GM12878 (cell line): ENCODE data around the gene DCTN2. TPM values are rescaled to one million over a fixed set of nuclear protein-coding genes. Genes with fewer than 3 reads are reported as not detected.

Source experiments
- BCL11A ChIP-seq: IDR thresholded peaks from 2 replicates; pipeline ENCODE4 v1.6.1; 2011; ENCODE audit warnings: low read depth, low read length
- BMI1 ChIP-seq: fragments of 450-650 bp; IDR thresholded peaks from 2 replicates; pipeline ENCODE4 v1.6.1; 2016; ENCODE audit warnings: mild to moderate bottlenecking, moderate library complexity, borderline replicate concordance
- CEBPZ ChIP-seq: fragments of 150-350 bp; IDR thresholded peaks from 2 replicates; pipeline ENCODE4 v1.6.1; 2016; ENCODE audit warnings: low read depth, low read length
- ESRRA ChIP-seq: IDR thresholded peaks from 2 replicates; pipeline ENCODE4 v1.6.1; 2012; ENCODE audit warnings: mild to moderate bottlenecking, low read length, improper control_type of control experiment
- HDAC6 ChIP-seq: fragments of 200-600 bp; sonication (generic); IDR thresholded peaks from one replicate; pipeline ENCODE4 v1.8.0; 2017; ENCODE audit warnings: antibody characterized with exemption; ENCODE audit not compliant: unreplicated experiment
- IRF3 ChIP-seq: fragments of 450-650 bp; IDR thresholded peaks from 2 replicates; pipeline ENCODE4 v1.6.1; 2014; ENCODE audit warnings: mild to moderate bottlenecking
- JUND ChIP-seq: IDR thresholded peaks from 2 replicates; pipeline ENCODE4 v1.6.1; 2012; ENCODE audit warnings: low read depth, mild to moderate bottlenecking, low read length, improper control_type of control experiment, moderate library complexity
- MEF2B ChIP-seq: fragments of 450-650 bp; IDR thresholded peaks from 2 replicates; pipeline ENCODE4 v1.6.1; 2018; ENCODE audit warnings: mild to moderate bottlenecking, moderate library complexity; ENCODE audit not compliant: partially characterized antibody, poor library complexity, severe bottlenecking
- MYC ChIP-seq: IDR thresholded peaks from 2 replicates; pipeline ENCODE4 v1.6.1; 2011; ENCODE audit warnings: mild to moderate bottlenecking, low read length, moderate library complexity, inconsistent platforms; ENCODE audit not compliant: insufficient read depth, insufficient replicate concordance, insufficient read length, severe bottlenecking
- POLR2A ChIP-seq: IDR thresholded peaks from 2 replicates; pipeline ENCODE4 v1.6.1; 2011; ENCODE audit warnings: low read depth, mild to moderate bottlenecking, low read length
- RCOR1 ChIP-seq: conservative IDR thresholded peaks from 2 replicates; pipeline ENCODE4 v1.6.1; 2012; ENCODE audit warnings: low read depth, low read length, improper control_type of control experiment
- SMAD5 ChIP-seq: IDR thresholded peaks from 2 replicates; pipeline ENCODE4 v1.6.1; 2016; ENCODE audit warnings: antibody characterized with exemption, low read depth
- SMARCA5 ChIP-seq: fragments of 450-650 bp; IDR thresholded peaks from 2 replicates; pipeline ENCODE4 v1.6.1; 2017; ENCODE audit warnings: mild to moderate bottlenecking
- SUPT20H ChIP-seq: IDR thresholded peaks from 2 replicates; pipeline ENCODE4 v1.6.1; 2011; ENCODE audit warnings: low read depth, mild to moderate bottlenecking, low read length, moderate library complexity, borderline replicate concordance; ENCODE audit not compliant: control insufficient read depth
- ZBED1 ChIP-seq: IDR thresholded peaks from 2 replicates; pipeline ENCODE4 v1.6.1; 2016; ENCODE audit warnings: borderline replicate concordance
- ZNF384 ChIP-seq: IDR thresholded peaks from 2 replicates; pipeline ENCODE4 v1.6.1; 2012; ENCODE audit warnings: low read depth, mild to moderate bottlenecking, low read length, improper control_type of control experiment, borderline replicate concordance
- polyA plus RNA-seq, 11 experiments: library from polyadenylated mRNA; depleted of rRNA in 4 of 11; unstranded in 6 of 11; stranded (reverse) in 5 of 11; fragments of >200 nt; fragmentation: Nextera tagmentation in 4 of 11; fragmentation: Illumina TruSeq in 1 of 11; extraction: Ambion mirVana in 4 of 11; extraction: Trizol in 1 of 11; gene quantifications; 1 replicate in 1 of 11; 2 replicates in 10 of 11; pipeline versions ENCODE4 v1.2.1 to v1.2.3, GENCODE V29; 2011 to 2016; ENCODE audit warnings: inconsistent platforms in 2 of 11, missing spikeins in 2 of 11, low read depth in 1 of 11
- total RNA-seq, 4 experiments: library from RNA; depleted of rRNA in 3 of 4; stranded (reverse); fragments of >200 nt in 3 of 4; fragmentation: Illumina TruSeq in 1 of 4; extraction: Trizol in 1 of 4; gene quantifications; 2 replicates each; pipeline versions ENCODE4 v1.2.1 to v1.2.3, GENCODE V29; 2013 to 2021
- TF ChIP-seq, protein P1 (sequence below): fragments of 450-650 bp; IDR thresholded peaks from 2 replicates; pipeline ENCODE4 v1.6.1; 2017; ENCODE audit warnings: mild to moderate bottlenecking, moderate library complexity

Gene DCTN2
- total and polyA plus RNA-seq, 10 of the 15 experiments (the other 5 are each of a cell fraction or from before 2014, with no cell fraction given) = 32.3 to 171 (median 100) TPM

DNA sequence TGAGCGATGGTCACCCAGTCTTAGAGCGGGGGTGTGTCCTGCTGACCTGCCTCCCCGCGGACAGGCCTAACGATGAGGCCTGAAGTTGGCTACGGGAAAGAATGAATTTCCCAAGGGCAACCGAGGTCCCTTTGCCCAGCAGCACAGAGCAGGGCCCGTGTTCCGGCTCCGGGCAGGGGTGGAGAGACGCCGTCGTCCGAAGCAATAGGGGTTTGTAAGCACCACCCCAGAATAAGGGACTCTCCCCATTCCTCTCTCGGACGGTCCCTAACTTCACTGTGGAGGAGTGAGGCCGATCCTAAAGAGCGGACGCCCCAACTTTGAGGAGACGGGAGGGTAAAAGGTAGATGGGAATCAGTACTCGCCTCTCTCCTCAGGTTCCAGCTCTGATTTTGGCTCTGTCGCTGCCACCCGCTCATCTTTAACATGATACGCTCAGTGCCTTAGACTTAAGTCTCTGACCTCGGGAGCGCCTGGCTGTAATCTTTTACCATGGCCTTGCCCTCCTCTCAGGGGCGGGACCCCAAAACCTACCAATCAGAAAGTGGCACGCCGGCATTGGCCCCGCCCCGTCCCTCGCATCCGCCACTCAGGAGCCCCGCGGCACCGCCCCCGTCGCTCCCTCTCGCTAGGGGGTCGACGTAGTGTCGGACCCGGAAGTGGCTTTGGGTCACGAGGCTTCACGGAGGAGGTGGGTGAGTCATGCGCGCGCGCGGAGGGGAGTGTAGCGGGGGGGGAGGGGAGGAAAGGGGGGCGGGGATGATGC, 26.8 kb downstream of the DCTN2 start, which contains the start of gene DDIT3 (continued):
- TF ChIP-seq CEBPZ = no peak
- peak; percentile 15; the same call in 1 of the 2 replicates for TF ChIP-seq ESRRA
- TF ChIP-seq, protein P1, sequence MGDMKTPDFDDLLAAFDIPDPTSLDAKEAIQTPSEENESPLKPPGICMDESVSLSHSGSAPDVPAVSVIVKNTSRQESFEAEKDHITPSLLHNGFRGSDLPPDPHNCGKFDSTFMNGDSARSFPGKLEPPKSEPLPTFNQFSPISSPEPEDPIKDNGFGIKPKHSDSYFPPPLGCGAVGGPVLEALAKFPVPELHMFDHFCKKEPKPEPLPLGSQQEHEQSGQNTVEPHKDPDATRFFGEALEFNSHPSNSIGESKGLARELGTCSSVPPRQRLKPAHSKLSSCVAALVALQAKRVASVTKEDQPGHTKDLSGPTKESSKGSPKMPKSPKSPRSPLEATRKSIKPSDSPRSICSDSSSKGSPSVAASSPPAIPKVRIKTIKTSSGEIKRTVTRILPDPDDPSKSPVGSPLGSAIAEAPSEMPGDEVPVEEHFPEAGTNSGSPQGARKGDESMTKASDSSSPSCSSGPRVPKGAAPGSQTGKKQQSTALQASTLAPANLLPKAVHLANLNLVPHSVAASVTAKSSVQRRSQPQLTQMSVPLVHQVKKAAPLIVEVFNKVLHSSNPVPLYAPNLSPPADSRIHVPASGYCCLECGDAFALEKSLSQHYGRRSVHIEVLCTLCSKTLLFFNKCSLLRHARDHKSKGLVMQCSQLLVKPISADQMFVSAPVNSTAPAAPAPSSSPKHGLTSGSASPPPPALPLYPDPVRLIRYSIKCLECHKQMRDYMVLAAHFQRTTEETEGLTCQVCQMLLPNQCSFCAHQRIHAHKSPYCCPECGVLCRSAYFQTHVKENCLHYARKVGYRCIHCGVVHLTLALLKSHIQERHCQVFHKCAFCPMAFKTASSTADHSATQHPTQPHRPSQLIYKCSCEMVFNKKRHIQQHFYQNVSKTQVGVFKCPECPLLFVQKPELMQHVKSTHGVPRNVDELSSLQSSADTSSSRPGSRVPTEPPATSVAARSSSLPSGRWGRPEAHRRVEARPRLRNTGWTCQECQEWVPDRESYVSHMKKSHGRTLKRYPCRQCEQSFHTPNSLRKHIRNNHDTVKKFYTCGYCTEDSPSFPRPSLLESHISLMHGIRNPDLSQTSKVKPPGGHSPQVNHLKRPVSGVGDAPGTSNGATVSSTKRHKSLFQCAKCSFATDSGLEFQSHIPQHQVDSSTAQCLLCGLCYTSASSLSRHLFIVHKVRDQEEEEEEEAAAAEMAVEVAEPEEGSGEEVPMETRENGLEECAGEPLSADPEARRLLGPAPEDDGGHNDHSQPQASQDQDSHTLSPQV = no peak
- TF ChIP-seq SUPT20H = no peak
- TF ChIP-seq BCL11A = 0 out of 2 replicates have a peak, but pooled peaks have one; percentile 10
- TF ChIP-seq BMI1 = no peak
- no peak for TF ChIP-seq ZNF384
- no peak for TF ChIP-seq SMARCA5
- no peak for TF ChIP-seq MEF2B
- TF ChIP-seq RCOR1 = no peak
- peak; percentile 57; the same call in 1 of the 2 replicates for TF ChIP-seq JUND
- TF ChIP-seq HDAC6 = peak; percentile 86
- TF ChIP-seq IRF3 = peak; percentile 78
- no peak for TF ChIP-seq MYC
- TF ChIP-seq SMAD5 = peak; percentile 98
- peak; percentile 65; the same call in 1 of the 2 replicates for TF ChIP-seq ZBED1
- TF ChIP-seq POLR2A = peak; percentile 91
